H1 (cell line): ENCODE measurements around the gene DENND4B. TPM values are rescaled to one million over a fixed set of nuclear protein-coding genes. Genes with fewer than 3 reads are reported as not detected.

Experiments
- CTCF ChIA-PET: fragments of 300-600 bp; sonication (Branson Sonifier 250); formaldehyde crosslinking; loops from one replicate; lab custom pipeline; 2021; ENCODE audit not compliant: partially characterized antibody; lab: Charles Lee
- POLR2A ChIA-PET: fragments of 300-600 bp; sonication (Branson Sonifier 250); formaldehyde crosslinking; loops from one replicate; lab custom pipeline; 2021; ENCODE audit warnings: inconsistent platforms; ENCODE audit not compliant: partially characterized antibody; lab: Charles Lee
- DNase-seq, 2 experiments: peaks; one replicate each; pipeline versions ENCODE4 v3.0.0 to v3.0.0-alpha.2; 2010 to 2022; ENCODE audit warnings: low spot score in 2 of 2, low read depth in 1 of 2, mixed read lengths in 1 of 2
- FAIRE-seq: peaks from 2 replicates; lab custom pipeline; 2011; peaks lifted over from hg19 to GRCh38; lab: Jason Lieb, UNC
- H2AFZ ChIP-seq: 2 replicates; pipeline ENCODE4 v1.8.1; 2012; ENCODE audit warnings: low read length, inconsistent platforms
- H2AK5ac ChIP-seq: 2 replicates; pipeline ENCODE4 v1.6.1; 2013; ENCODE audit warnings: low read depth, low read length
- H2BK120ac ChIP-seq: replicated peaks from 2 replicates; pipeline ENCODE3; 2013; ENCODE audit warnings: low read depth, low read length, inconsistent platforms
- H2BK12ac ChIP-seq: 2 replicates; pipeline ENCODE4 v1.6.1; 2013; ENCODE audit warnings: low read depth, low read length
- H2BK15ac ChIP-seq: 2 replicates; pipeline ENCODE4 v1.6.1; 2013; ENCODE audit warnings: low read length
- H2BK20ac ChIP-seq: 2 replicates; pipeline ENCODE4 v1.6.1; 2013; ENCODE audit warnings: low read length
- H2BK5ac ChIP-seq: 2 replicates; pipeline ENCODE4 v1.6.1; 2013; ENCODE audit warnings: low read depth, low read length
- H3K14ac ChIP-seq: 2 replicates; pipeline ENCODE4 v1.6.1; 2013; ENCODE audit warnings: inconsistent platforms; ENCODE audit not compliant: insufficient read length
- H3K18ac ChIP-seq: 2 replicates; pipeline ENCODE4 v1.6.1; 2013; ENCODE audit warnings: low read length; ENCODE audit errors: extremely low read depth
- H3K23ac ChIP-seq: 2 replicates; pipeline ENCODE4 v1.6.1; 2013; ENCODE audit warnings: inconsistent platforms; ENCODE audit not compliant: insufficient read length
- H3K23me2 ChIP-seq: 2 replicates; pipeline ENCODE4 v1.6.1; 2013; ENCODE audit warnings: low read depth, low read length
- H3K27ac ChIP-seq: 2 replicates; pipeline ENCODE4 v1.6.1; 2011; ENCODE audit warnings: low read depth, low read length, inconsistent platforms
- H3K27me3 ChIP-seq, 4 experiments: replicated peaks in 1 of 4; 1 replicate in 1 of 4; 2 replicates in 3 of 4; pipeline versions ENCODE4 v1.6.1 to v1.8.1; 2011 to 2013; ENCODE audit warnings: low read length in 3 of 4, mild to moderate bottlenecking in 3 of 4, inconsistent platforms in 2 of 4, mixed read lengths in 2 of 4, moderate library complexity in 1 of 4; ENCODE audit not compliant: control insufficient read depth in 3 of 4, insufficient read depth in 3 of 4; ENCODE audit errors: extremely low read depth in 1 of 4
- H3K36me3 ChIP-seq, 4 experiments: 2 replicates each; pipeline versions ENCODE4 v1.6.1 to v1.8.1; 2011 to 2013; ENCODE audit warnings: mild to moderate bottlenecking in 4 of 4, low read length in 3 of 4, moderate library complexity in 2 of 4, control low read depth in 1 of 4, inconsistent platforms in 1 of 4; ENCODE audit not compliant: insufficient read depth in 4 of 4, control insufficient read depth in 2 of 4
- H3K4ac ChIP-seq: replicated peaks from 2 replicates; pipeline ENCODE3; 2013; ENCODE audit warnings: low read length, low read depth, mixed read lengths, inconsistent platforms; ENCODE audit not compliant: insufficient read length
- H3K4me1 ChIP-seq, 4 experiments: replicated peaks in 1 of 4; 1 replicate in 1 of 4; 2 replicates in 3 of 4; pipeline versions ENCODE4 v1.6.1 to v1.8.1; 2011 to 2013; ENCODE audit warnings: low read length in 3 of 4, inconsistent platforms in 2 of 4, mixed read lengths in 1 of 4; ENCODE audit not compliant: insufficient read depth in 4 of 4, control insufficient read depth in 3 of 4
- H3K4me2 ChIP-seq, 2 experiments: 2 replicates each; pipeline versions ENCODE4 v1.6.1 to v1.8.1; 2011 to 2013; ENCODE audit warnings: low read depth in 2 of 2, low read length in 2 of 2, control low read depth in 1 of 2, inconsistent platforms in 1 of 2, mild to moderate bottlenecking in 1 of 2; ENCODE audit not compliant: insufficient read depth in 1 of 2
- H3K4me3 ChIP-seq, 4 experiments: fragments of 200-600, 300-600 bp in 1 of 4; sonication (generic), shearing (Covaris generic), sonication (Bioruptor Twin) in 1 of 4; 2 replicates each; pipeline versions ENCODE4 v1.5.1 to v1.8.1; 2011 to 2016; ENCODE audit warnings: low read length in 4 of 4, low read depth in 3 of 4, control low read depth in 2 of 4, inconsistent platforms in 2 of 4, mild to moderate bottlenecking in 2 of 4, mixed read lengths in 1 of 4, moderate library complexity in 1 of 4; ENCODE audit not compliant: insufficient read depth in 2 of 4; ENCODE audit errors: extremely low read depth in 1 of 4
- H3K56ac ChIP-seq: replicated peaks from 2 replicates; pipeline ENCODE3; 2013; ENCODE audit warnings: low read depth, mild to moderate bottlenecking, mixed read lengths, low read length, inconsistent platforms; ENCODE audit not compliant: insufficient read length
- H3K79me1 ChIP-seq: 2 replicates; pipeline ENCODE4 v1.6.1; 2013; ENCODE audit warnings: low read depth, low read length, control low read depth
- H3K79me2 ChIP-seq, 2 experiments: 2 replicates each; pipeline versions ENCODE4 v1.6.1 to v1.8.1; 2012 to 2013; ENCODE audit warnings: low read length in 2 of 2, mild to moderate bottlenecking in 2 of 2, inconsistent platforms in 1 of 2; ENCODE audit not compliant: insufficient read depth in 2 of 2, control insufficient read depth in 1 of 2
- H3K9ac ChIP-seq, 4 experiments: replicated peaks in 1 of 4; 1 replicate in 1 of 4; 2 replicates in 3 of 4; pipeline versions ENCODE4 v1.6.1 to v1.8.1; 2011 to 2013; ENCODE audit warnings: low read depth in 3 of 4, low read length in 3 of 4, control low read depth in 2 of 4, mild to moderate bottlenecking in 2 of 4, moderate library complexity in 2 of 4, inconsistent platforms in 1 of 4; ENCODE audit errors: extremely low read depth in 1 of 4
- H3K9me3 ChIP-seq, 2 experiments: 2 replicates each; pipeline versions ENCODE4 v1.6.1 to v1.8.1; 2012 to 2013; ENCODE audit warnings: mild to moderate bottlenecking in 2 of 2, moderate library complexity in 2 of 2, control low read depth in 1 of 2, inconsistent platforms in 1 of 2, low read depth in 1 of 2, low read length in 1 of 2, mixed read lengths in 1 of 2; ENCODE audit not compliant: insufficient read depth in 2 of 2
- H4K20me1 ChIP-seq, 2 experiments: replicated peaks in 1 of 2; 2 replicates each; pipeline versions ENCODE3 to v1.8.1; 2011 to 2013; ENCODE audit warnings: inconsistent platforms in 2 of 2, low read length in 2 of 2, mild to moderate bottlenecking in 1 of 2; ENCODE audit not compliant: insufficient read depth in 2 of 2, control insufficient read depth in 1 of 2
- H4K5ac ChIP-seq: 2 replicates; pipeline ENCODE4 v1.6.1; 2013; ENCODE audit warnings: low read length, low read depth, mixed read lengths, inconsistent platforms; ENCODE audit not compliant: insufficient read length
- H4K8ac ChIP-seq: 2 replicates; pipeline ENCODE4 v1.8.0; 2013; ENCODE audit warnings: mild to moderate bottlenecking, moderate library complexity, low read length, inconsistent platforms; ENCODE audit not compliant: insufficient read depth; ENCODE audit errors: extremely low read depth
- H4K91ac ChIP-seq: replicated peaks from 2 replicates; pipeline ENCODE3; 2013; ENCODE audit warnings: low read length, mixed read lengths, inconsistent platforms; ENCODE audit not compliant: insufficient read length
- ASH2L ChIP-seq: fragments of 200-600, 300-600 bp; sonication (generic); IDR thresholded peaks from one replicate; pipeline ENCODE4 v1.7.1; 2017; ENCODE audit warnings: low read length
- CBX5 ChIP-seq: fragments of 300-800, 300-1000 bp; sonication (generic); IDR thresholded peaks from 2 replicates; pipeline ENCODE4 v1.7.1; 2016; ENCODE audit warnings: antibody characterized with exemption, low read length, low read depth
- CBX8 ChIP-seq: fragments of 300-800, 300-1000 bp; sonication (generic); IDR thresholded peaks from 2 replicates; pipeline ENCODE4 v1.7.1; 2016; ENCODE audit warnings: low read depth, low read length, borderline replicate concordance
- TBP ChIP-seq: IDR thresholded peaks from 2 replicates; pipeline ENCODE4 v1.6.1; 2011; ENCODE audit warnings: low read depth, low read length, improper control_type of control experiment
- TEAD4 ChIP-seq: IDR thresholded peaks from 2 replicates; pipeline ENCODE4 v1.6.1; 2012; ENCODE audit warnings: low read depth, low read length, inconsistent platforms, mixed read lengths
- ZNF274 ChIP-seq: IDR thresholded peaks from 2 replicates; pipeline ENCODE4 v1.7.0; 2012; ENCODE audit warnings: low read length, borderline replicate concordance; ENCODE audit errors: extremely low read depth
- WGBS, 2 experiments: shearing (Covaris generic) in 1 of 2; methylation state at CpG; one replicate each; pipeline versions ENCODE4 v1.1.6 to v1.1.7; 2013 to 2015; ENCODE audit warnings: low lambda C conversion rate in 2 of 2, mixed read lengths in 2 of 2, inconsistent platforms in 1 of 2, low coverage in 1 of 2, missing lambda C conversion rate in 1 of 2; ENCODE audit not compliant: insufficient replicate concordance in 2 of 2, insufficient coverage in 1 of 2, insufficient read length in 1 of 2; ENCODE audit errors: extremely low coverage in 1 of 2, missing lambda C conversion rate in 1 of 2; 5-methylcytosine and 5-hydroxymethylcytosine counted together
- polyA plus RNA-seq, 7 experiments: library from polyadenylated mRNA; depleted of rRNA in 3 of 7; stranded (reverse) in 5 of 7; unstranded in 2 of 7; fragments of >200 nt in 5 of 7; fragments of 200-250 nt in 2 of 7; gene quantifications; 1 replicate in 5 of 7; 2 replicates in 1 of 7; 4 replicates in 1 of 7; pipeline versions ENCODE4 v1.2.1 to v1.2.3, GENCODE V29; 2011 to 2013; ENCODE audit warnings: missing spikeins in 2 of 7, mixed read lengths in 2 of 7
- total RNA-seq: library from RNA; stranded (reverse); fragmentation: NEBNext Ultra II Directional; extraction: Animal tissue kit (Norgen Biotek cat#: 25700); gene quantifications from 2 replicates; pipeline ENCODE4 v1.2.1, GENCODE V29; 2021
- TF ChIP-seq, protein P1 (sequence below): IDR thresholded peaks from 2 replicates; pipeline ENCODE4 v1.6.1; 2012; ENCODE audit warnings: low read length, inconsistent platforms

Gene DENND4B
- total and polyA plus RNA-seq, 2 of the 8 experiments (the other 6 are each of a cell fraction or from before 2014, with no cell fraction given), result 45.6 to 61.1 TPM

GRCh38 chr1:153926405-153926804, 20.1 kb downstream of the DENND4B start:
- no peak overlapping the region for H2BK20ac ChIP-seq
- no peak for TF ChIP-seq ZNF274
- TF ChIP-seq ASH2L, result no peak
- TF ChIP-seq TBP, result no peak
- TF ChIP-seq, protein P1, sequence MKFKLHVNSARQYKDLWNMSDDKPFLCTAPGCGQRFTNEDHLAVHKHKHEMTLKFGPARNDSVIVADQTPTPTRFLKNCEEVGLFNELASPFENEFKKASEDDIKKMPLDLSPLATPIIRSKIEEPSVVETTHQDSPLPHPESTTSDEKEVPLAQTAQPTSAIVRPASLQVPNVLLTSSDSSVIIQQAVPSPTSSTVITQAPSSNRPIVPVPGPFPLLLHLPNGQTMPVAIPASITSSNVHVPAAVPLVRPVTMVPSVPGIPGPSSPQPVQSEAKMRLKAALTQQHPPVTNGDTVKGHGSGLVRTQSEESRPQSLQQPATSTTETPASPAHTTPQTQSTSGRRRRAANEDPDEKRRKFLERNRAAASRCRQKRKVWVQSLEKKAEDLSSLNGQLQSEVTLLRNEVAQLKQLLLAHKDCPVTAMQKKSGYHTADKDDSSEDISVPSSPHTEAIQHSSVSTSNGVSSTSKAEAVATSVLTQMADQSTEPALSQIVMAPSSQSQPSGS, result no peak
- TF ChIP-seq CBX5, result no peak
- TF ChIP-seq TEAD4, result no peak
- no peak for TF ChIP-seq CBX8
- TF ChIP-seq, all 59 proteins: peak for 0
- H2BK120ac ChIP-seq, result no peak overlapping the region
- no peak overlapping the region for H3K18ac ChIP-seq
- ChIA-PET CTCF (interaction anchor here (0.6 to 1.1 kb wide), 3 partner anchors 95 to 393 kb away, joined by 4 read pairs; no protein-coding TSS in a partner anchor), POLR2A (interaction anchor here (0.6 to 7.9 kb wide), 6 partner anchors 8 to 131 kb away, joined by 3 to 73 read pairs (median 4); partner anchors contain the start of genes CREB3L4, DENND4B and RAB13)
- H4K20me1 ChIP-seq, result peaks cover 0 to 7% of the 10 kb centered on the region in 2 experiments
- H4K91ac ChIP-seq, result no peak overlapping the region
- WGBS, 2 experiments, result 91% methylated on average over 4 of the region's 4 CpGs; no CpG with 5 or more reads in 1 of the 2 experiments
- H2BK5ac ChIP-seq, result no peak overlapping the region
- no peak overlapping the region for H3K4me2 ChIP-seq
- no peak overlapping the region for H4K5ac ChIP-seq
- no peak overlapping the region for H3K9ac ChIP-seq
- H3K27ac ChIP-seq, result no peak overlapping the region
- H3K79me1 ChIP-seq, result no peaks in the 10 kb centered on the region
- no peak overlapping the region for H3K56ac ChIP-seq
- no peak overlapping the region for H3K4ac ChIP-seq
- H3K4me1 ChIP-seq, result peaks cover 0 to 2% (median 0%) of the 10 kb centered on the region in 4 experiments; a peak in 1 of 7 replicates
- H3K23ac ChIP-seq, result no peak overlapping the region
- no peak overlapping the region for H2AK5ac ChIP-seq
- H2AFZ ChIP-seq, result no peak overlapping the region
- H2BK15ac ChIP-seq, result no peak overlapping the region
- H4K8ac ChIP-seq, result no peak overlapping the region
- FAIRE-seq (no peak), DNase-seq (no peak)
- no peak overlapping the region for H3K4me3 ChIP-seq
- peaks cover 6% of the 10 kb centered on the region in 2 experiments for H3K79me2 ChIP-seq
- no peak overlapping the region for H3K14ac ChIP-seq
- peaks cover 13% of the 10 kb centered on the region for H3K23me2 ChIP-seq
- H3K9me3 ChIP-seq, result no peaks in the 10 kb centered on the region
- no peaks in the 10 kb centered on the region for H3K27me3 ChIP-seq
- peaks cover 0 to 8% (median 3%) of the 10 kb centered on the region in 4 experiments; a peak in 7 of 8 replicates for H3K36me3 ChIP-seq
- no peak overlapping the region for H2BK12ac ChIP-seq
